HG03095 (cell line): ENCODE measurements around the gene SDK2.

Source experiments
- ATAC-seq: cut with Tn5 transposase; IDR thresholded peaks from one replicate; pipeline ENCODE4 v1.9.1; 2021; ENCODE audit warnings: moderate library complexity; ENCODE audit not compliant: unreplicated experiment

Gene SDK2

DNA sequence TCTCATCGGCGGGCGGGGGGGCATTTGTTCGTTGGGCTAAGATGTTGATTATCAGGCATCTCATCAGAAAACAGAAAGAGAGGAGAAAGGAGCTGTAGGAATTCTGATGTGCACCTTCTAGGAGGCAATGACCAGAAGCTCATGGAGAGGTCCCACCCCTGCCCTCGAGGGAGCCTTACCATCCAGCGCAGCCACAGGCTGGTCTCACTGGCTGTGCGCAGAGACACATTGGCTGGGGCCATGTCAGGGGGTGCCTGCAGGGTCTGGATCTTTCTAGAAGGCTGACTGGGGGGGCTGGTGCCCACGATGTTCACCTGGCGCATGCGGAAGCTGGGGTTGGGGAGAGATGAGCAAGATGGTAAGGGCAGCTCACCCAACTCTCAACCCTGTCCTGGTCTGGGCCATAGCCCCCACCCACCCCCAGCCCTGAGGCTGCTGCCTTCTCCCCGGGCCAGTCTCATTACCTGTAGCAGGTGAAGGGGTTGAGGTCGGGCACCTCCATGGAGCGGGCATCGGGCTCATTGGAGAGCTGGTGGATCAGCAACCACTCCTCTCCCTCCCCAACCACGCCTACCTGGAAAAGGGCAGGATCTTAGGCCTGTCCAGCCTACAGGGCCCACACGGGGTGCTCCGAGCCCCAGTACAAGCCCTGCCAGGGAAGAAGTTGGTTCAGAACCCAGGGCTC lies 246.2 kb downstream of the SDK2 start:
- no peak for ATAC-seq

DNA sequence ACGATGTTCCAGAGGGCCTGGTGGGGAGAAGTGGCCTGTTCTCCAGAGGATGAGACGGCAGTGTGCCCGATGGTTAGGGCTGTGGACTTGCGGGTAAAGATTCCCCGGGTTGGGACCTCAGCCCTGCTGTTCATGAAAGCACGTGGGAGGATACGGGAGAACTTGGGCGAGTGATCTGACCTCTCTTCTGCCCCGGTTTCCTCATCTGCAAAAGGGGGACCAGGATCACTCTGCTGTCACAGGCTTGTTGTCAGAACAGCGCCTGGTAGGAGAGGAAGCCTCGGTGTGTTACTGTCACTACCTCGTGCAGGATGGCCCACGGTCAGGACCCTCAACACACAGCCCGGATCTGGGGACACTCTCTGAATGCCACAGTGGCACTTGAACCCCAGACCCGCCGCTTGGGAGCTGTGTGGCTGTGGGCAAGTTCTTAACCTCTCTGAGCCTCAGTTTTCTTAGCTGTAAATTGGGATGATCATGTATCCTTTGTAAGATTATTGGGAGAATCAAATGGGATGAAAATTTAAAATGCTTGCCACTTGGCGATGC lies 246.9 kb downstream of the SDK2 start:
- no peak for ATAC-seq

DNA sequence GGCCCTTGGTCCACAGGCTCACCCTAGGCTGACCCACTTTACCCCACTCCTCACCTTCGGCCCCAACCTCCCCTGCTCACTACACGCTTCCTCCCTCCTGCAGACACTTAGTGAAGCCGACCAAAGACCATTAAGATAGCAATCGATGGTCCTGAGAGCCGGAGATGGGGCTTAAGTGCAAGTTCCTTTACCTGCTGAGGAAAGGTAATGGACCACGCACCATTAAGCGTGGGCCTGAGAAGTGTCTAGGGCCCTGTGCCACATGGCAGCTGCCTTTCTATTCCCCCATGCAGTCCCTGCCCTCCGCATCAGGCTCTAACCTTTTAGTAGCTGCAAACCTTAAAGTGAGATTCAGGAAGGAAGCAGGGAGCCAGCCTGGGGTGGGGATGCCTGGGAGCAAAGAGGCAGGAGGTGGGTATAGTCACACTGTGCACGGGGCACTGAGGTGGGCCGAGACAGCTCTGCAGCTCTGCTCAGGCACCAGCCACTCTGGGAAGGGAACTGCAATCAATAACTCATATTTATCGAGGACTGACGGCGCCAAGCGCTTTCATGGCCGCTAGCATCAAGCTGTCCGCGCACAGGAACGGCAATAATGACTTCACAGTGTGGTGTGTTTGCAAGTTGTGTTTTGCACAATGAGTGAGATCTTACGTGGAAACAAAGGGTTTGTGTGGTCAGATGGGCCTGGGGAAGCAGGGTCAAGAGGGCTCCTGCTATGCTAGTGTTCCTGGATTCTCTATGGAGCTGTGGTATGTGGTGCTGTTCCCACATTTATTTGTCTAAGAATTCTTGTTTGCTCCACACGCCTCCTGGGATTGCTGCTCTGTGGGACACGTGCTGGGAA lies 247.6 kb downstream of the SDK2 start:
- ATAC-seq: no peak

DNA sequence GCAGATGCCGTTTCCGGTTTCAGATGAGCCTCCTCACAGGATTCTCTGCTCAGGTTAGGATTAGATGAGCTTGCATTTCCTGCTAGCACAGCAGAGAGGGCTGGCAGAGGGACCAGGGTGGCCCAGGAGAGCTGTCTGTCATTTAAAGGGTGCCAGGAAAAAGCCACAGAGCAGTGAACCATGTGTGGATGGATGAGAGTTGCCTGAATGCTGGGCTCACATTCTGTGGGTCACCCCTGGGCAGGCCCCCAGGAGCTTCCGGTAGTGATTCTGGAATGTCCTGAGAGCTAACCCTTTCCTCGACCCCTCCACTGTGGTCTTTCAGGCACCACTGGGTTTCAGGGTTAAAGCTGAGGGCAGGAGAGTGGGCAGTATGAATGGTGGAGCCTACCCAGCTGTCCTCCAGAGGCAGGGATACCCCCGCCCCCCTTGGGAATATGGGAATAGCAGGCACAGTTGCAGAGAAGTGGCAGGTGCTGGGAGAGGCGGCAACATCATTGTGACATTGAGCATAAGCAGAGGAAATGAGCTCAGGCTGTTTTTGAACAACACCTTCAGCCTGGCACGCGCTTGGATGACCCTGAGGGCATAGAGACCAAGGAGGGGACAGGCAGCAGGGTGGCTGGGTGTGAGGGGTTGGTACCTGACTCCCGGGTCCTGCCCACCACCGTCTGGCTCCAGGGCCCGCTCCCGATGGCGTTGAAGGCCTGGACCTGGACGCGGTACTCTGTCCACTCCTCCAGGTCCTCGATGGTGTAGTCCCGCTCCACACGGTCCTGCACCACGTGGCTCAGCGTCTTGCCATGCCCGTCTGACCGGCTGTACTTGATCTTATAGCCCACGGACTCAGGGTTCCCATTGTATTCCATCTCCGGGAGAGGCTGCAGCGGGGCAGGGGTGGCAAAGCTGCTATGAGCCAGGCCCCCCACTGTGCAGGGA lies 249.5 kb downstream of the SDK2 start:
- no peak for ATAC-seq

DNA sequence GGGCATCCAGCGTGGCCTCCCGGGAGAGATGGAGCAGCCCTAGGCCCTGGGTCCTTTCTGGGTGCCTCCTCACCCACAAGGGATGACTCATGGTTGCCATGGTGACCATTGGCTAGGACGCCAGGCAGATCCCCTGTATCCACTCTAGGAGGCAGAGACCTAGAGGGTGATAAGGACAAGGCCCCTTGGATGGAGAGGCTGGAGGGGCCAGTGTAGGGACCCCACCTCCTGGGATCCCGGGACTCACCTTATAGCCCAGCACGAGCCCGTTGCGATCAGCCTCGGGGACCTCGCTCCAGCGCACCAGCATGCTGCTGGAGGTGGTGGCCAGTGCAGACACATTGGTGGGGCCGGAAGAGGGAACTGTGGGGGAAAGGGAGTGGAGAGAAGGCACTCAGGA lies 250.3 kb downstream of the SDK2 start:
- no peak for ATAC-seq

DNA sequence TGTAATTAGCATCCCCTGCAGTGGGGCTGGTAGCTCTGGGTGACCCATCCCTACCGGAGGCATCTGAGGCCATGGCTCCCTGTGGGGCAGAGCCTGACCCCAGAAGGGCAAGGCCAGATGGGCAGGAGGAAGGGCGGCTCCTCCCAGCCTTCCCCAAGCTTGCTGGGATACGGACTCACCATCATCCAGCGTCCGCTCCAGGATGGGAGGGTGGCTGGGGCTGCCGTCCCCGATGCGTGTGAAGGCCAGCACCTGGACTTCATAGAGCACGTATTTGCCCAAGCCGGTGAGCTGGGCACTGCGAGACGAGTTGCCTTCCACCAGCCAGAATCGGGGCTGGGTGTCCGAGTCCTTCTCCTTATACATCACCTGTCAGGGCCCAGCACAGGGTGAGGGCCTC lies 250.9 kb downstream of the SDK2 start:
- no peak for ATAC-seq

DNA sequence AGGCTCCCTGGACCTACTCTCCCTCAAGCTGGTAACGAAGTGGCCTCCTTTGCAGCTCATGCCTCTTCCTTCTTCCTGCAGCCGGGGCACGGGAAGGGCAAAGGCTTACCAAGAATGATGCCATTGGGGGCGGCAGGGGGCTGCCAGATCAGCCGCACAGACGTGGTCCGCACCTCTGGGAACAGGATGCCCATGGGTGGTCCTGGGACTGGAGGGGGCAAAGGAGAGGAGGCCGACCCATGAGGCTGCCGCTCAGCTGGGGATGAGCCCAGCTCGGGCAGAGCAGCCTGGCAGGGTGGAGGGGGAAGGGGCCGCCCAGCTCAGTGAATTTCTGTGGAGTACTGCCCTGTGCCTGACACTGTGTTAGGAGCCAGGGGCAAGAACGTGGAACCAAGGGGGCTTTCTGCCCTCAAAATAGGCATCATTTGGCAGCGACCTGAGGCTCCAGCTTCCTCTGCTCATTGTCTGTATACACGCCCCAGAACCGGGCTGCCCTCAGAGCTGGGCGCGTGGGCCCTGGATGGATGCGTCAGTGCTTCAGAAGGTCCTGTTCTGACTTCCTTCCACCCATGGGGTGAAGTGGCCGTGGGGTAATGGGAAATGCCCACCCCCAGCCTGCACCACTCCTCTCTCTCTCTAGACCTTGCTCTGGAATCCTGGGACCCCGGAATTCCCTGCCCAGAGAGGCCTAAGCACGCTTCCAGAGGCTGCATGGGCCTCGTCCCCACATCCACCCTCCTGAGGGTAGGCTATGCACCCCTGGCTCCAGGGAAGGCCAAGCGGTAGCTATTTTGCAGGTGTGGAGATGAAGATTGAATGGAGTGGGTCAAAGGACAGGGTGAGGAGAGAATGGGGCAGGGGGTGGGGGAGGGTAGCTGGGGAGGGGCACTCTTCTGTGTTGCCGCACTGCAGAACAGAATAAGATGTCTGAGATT lies 252.6 kb downstream of the SDK2 start:
- ATAC-seq: no peak

DNA sequence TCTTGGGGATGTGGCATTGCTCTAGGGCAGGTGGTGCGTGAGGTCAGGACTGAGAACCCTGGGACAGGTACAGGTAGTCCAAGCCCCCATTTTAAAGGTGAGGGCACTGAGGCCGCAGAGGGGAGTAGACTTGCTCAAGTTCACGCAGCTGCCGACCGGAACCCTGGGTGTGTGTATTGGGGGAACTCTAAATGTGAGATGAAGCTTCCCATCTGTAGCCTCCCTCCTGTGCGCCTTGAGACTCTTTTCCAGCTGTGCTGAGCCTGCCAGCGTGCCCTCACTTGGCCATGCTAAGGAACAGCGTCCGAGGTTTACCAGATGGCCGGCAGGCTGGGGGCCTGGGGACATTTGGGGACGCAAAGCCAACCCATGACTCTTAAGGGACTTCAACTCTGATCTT lies 253.4 kb downstream of the SDK2 start:
- ATAC-seq: no peak

DNA sequence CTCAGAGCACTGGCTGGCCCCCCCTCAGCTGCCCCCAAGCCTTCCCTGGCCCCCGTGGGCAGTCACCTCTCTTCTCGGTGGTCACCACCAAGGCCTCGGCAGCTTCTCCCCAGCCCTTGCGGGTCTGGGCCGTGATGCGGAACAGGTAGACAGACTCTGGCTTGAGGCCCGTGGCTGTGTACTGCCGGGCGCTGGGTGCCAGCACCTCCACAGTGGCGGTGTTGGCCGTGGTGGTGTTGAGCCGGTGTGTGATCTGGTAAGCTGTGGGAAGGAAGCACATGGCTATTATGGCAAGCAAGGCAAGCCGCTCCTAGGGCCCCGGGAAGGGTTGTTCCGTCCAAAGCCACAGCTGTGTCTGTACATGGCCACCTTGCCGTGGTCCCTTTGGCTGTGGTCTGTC lies 254.0 kb downstream of the SDK2 start:
- ATAC-seq: no peak

DNA sequence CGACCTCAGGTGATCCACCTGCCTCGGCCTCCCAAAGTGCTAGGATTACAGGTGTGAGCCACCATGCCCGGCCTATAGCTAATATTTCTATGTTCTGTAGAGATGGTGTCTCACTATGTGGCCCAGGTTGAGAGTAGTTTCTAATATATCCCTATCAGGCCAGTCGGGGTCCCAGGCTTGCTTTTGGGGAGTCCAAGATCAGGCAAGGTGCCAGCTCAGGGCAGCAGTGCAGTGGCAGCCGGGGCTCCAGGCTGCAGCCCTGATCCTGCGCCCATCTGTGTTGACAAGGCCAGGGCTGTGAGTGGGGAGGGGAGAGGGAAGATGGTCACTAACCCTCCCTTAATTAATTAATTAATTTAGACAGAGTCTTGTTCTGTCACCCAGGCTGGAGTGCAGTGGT lies 254.8 kb downstream of the SDK2 start:
- ATAC-seq: no peak

DNA sequence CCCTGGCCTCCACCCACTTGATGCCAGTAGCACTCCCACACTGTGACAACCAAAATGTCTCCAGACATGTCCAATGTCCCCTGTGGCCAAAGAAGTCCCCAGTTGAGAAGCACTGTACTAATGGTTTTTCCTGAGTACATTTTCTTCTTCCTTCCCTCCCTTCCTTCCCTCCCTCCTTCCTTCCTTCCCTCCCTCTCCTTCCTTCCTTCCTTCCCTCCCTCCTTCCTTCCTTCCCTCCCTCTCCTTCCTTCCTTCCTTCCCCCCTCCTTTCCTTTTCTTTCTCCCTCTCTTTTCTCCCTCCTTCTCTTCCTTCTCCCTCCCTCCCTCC lies 255.7 kb downstream of the SDK2 start:
- ATAC-seq: no peak

DNA sequence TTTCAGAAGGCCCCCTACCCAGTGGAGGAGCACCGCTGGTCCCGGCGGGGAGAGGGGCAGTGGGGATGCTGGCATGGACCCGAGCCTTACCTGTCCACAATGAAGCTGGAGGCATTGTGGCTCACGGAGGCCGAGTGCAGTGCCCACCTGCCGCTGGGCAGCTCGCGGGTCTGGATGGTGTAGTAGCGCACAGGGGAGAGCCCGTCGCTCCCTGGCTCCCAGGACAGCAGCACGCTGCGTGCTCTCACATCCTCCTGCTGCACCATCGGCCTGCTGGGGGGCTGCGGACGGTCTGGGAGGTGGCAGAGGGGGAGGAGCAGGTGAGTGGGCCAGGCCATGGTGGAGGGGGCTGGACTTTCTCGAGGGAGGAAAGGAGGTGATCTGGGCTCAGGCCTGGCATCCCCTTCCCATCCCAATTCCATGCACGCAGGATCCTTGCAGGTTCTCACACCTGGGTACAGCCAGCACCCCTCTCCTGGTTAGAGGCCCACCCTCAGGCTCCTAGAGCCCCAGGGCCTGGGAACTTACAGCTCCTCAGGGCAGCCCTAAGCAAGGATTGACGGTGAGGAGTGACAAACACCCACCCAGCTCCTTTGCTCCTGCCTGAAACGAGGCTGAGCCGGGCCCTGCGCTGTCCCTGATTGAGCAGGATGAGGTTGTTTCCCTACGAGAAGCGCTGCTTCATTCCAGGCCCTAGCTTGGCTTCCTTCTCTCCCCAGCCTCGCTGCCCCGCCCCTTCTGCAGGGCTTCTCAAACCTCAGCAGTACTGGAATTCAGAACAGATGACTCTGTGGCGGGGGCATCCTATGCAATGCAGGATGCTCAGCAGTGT lies 256.3 kb downstream of the SDK2 start:
- ATAC-seq: no peak

DNA sequence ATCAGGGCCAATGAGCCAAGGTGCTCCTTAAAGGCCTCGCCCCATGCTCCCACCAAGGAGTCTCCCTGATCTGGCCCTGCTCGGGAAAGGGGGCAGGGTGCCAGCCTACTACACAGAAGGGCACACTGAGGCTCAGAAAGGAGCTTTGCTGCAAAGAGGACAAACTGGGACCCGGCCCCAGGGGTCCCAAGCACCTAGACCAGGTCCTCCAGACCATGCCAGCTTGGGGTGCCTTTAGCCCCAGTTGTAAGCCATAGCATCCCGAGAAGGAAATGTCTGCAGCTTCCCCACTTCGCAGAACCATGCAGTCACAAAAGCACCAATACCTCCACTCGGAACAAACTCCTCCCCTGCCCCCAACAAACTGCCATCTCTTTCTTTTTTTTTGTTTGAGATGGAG lies 257.7 kb downstream of the SDK2 start:
- no peak for ATAC-seq

DNA sequence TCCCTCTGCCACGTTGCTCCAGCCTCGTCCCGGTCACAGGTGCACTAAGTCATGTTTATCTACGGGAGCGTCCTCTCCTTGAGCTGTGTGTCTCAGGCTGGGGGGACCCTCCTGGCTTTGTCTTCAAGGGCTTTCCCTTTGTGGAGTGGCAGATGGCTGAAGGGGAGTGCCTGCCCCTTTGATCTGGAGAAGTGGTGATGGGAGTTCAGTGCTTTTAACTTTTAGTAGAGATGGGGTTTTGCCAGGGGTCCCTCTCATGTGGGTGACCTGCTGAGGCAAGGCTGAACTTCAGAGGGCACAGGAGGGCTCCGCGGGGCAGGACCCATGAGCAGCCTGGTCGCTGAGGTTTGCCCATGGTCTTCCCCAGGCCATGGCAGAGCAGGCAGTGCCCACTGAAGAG lies 259.3 kb downstream of the SDK2 start:
- no peak for ATAC-seq

DNA sequence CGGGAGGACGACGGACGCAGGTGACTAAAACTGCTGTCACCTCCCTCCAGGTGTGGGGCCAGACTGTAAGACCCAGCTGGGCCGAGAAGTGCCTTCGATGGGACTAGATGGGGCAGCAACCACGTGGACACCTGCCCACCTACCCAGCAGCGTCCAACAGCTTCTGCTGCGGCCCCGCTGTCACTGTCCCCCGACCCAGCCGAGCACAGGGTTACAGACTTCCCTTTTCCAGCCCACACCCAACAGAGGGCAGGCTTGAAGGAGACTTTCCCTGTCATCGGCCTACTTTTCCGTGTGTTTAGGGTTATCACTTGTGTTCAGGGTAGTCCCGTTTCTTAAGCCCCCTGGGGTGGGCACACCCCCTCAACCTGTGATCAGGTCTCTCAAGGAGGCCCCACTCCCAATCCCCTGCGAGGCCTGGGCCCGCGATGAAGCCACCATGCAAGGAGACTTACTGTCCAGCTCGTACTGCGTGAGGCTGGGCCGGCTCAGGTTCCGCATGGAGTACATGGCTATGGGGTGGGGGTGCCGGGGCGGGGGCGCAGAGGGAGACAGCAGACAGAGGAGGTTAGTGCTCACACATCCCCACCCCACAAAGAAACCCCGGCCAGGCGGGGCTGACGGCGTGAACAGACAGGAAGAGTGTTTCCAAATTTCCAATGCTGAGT lies 263.7 kb downstream of the SDK2 start:
- no peak for ATAC-seq

DNA sequence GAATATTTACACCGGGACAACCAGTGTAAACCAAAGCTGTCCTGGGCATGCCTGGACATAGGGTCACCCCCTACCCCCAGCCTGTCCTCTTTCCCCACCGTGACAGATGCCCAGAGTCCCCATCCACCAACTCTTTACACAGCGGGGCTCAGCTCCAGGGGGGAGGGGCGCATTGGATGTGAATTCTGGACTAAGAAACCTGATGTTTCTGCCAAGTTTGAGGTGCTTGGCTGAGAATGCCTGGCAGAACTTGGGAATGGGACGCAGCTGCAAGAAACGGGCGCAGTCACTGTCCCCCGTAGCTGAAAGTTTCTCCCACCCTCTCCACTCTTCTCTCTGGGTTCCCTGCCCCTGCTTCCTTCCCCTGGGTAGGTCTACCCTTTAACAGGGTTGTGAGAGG lies 264.4 kb downstream of the SDK2 start:
- ATAC-seq: no peak

DNA sequence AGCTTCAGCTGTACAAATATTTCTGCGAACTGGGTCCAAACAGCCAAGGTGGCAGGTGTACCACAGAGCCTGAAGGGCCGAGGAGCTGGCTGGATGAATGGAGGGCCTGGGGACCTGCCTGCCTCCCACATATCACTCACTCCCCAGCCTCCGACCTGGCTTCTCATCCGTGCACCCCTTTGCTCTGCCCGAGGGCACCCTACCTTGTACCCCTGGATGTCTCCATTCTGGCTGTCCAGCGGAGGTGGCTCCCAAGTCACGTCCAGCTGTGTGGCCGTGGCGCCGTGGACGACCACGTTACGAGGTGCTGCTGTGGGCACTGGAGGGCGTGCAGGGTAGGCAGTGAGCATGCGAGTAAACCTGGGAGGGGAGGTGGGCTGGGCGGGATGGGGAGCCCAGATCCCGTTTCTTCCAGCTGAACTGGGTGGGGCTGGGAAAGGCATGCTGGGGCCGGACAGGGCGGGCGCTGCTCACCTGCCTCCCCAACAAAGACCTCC lies 265.2 kb downstream of the SDK2 start:
- no peak for ATAC-seq

DNA sequence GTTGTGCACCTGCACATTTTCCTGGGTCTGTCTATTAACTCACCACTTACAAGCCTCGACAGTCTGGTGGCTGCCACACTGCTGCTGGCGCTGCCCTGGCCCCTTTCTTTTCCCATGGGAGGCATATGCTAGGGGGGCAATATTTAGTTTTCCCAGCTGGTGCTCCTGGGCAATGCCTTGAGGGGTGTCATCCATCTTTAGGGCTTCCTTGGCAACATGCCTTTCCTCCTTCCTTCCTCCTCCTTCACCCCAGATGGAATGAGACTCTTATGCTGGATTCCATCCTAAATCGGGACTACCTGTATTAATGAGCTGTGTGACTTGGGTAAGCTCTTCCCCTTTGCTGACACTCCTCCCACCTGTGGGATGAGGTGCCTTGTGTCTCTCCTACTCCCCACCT lies 267.6 kb downstream of the SDK2 start:
- ATAC-seq: no peak

DNA sequence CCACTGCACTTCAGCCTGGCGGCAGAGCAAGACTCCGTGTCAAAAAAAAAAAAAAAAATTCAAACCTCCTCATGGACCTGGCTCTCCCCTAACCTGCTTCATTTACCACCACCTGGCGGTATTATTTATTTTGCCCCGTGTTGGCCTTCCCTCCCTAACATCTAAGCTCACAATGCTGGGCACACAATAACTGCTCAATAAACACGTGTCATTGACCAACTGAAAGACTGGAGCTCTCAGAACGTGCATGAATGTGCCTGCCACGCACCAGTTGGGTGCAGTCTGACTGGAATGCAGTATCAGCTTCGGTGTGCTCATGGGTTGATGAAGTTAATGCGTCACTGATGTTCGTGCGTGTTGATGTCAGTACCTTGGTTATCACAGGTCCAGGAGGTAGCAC lies 268.1 kb downstream of the SDK2 start:
- no peak for ATAC-seq
